HK-2 (cell line): ENCODE measurements around the gene FOXP3.

ENCODE experiments used
- DNase-seq: peaks from one replicate; pipeline ENCODE4 v3.0.0-alpha.2; 2018; ENCODE audit not compliant: unreplicated experiment

The FOXP3 gene

DNA sequence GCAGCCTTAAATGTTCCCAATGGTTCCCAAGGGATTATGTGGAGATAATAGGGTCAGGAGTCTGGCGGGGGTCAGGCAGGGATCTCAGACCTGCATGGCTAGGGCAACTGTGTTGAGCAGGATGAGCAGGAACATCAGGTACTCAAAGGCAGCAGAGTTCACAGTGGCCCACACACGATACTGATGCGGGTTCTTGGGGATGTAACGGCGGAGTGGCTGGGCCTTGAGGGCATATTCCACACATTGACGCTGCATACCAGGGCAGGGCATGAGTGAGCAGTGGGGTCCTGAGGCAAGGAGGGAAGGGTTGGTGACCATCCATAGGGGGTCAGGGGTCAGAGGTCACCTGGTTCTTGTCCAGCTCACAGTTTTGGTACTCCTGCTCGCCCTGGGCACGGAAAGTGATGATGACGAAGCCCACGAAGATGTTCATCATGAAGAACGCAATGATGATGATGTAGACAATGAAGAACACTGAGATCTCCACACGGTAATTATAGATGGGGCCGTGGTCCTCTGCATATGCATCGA lies 49.4 kb downstream of the FOXP3 start:
- no peak for DNase-seq

DNA sequence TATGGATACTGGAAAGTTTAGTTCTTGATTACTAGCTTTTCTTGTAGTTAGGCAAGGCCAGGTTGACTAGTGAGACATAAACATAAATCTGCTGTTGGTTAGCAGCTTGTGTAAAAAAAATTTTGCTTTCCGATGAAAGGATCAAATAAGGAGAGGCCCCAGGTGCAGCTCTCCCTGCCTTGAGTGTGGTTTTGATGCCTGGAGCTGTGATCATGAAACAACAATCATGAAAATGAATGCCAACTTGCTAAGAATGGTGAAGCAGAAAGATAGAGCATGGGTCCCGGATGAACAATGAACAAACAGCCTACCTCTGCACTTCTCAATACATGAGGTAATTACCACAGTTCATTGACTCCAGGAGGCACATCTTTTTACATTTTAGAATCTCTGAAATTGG lies 50.1 kb downstream of the FOXP3 start:
- no peak for DNase-seq

- DNase-seq: no peak
These were observed 51.6 kb downstream of the FOXP3 start for GRCh38 chrX:49212861-49213260.

DNA sequence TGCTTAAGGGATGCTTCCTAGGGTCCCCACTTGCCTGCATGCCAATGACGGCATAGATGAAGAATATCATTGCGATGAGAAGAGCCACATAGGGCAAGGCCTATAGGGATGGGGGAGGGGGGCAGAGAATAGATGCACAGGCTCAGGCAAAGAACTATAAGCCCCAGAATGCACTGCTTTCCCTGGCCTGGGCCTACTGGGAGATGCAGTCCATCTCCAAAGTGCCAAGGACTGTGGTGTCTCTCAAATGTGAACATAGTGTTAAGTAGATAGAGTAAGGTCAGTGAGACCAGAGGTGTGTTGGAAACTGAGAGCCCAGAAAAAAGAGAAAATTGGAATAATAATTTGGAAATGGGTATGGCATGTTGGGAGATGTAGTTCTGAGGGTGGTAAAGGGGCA lies 52.3 kb downstream of the FOXP3 start:
- DNase-seq: no peak

- no peak for DNase-seq
These were observed 53.4 kb downstream of the FOXP3 start for GRCh38 chrX:49211074-49211473.

DNA sequence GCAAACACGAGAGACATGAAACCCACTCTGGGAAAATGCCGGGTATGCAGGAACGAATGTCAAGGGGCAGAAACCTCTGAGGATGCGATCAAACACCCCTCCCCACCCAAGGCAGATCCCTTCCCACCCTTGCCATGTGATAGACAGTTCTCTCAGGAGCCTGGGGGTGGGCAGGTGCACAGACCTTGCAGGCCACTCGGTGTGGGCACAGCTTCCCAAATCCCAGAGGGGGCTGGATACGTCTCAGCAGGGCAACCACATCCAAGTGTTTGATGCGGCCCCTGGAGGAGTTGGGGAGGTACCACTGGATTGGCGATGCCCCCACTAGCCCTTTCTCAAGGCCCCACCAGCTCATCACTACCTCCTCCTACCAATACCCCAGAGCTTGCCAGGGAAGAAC lies 54.1 kb downstream of the FOXP3 start:
- no peak for DNase-seq

DNA sequence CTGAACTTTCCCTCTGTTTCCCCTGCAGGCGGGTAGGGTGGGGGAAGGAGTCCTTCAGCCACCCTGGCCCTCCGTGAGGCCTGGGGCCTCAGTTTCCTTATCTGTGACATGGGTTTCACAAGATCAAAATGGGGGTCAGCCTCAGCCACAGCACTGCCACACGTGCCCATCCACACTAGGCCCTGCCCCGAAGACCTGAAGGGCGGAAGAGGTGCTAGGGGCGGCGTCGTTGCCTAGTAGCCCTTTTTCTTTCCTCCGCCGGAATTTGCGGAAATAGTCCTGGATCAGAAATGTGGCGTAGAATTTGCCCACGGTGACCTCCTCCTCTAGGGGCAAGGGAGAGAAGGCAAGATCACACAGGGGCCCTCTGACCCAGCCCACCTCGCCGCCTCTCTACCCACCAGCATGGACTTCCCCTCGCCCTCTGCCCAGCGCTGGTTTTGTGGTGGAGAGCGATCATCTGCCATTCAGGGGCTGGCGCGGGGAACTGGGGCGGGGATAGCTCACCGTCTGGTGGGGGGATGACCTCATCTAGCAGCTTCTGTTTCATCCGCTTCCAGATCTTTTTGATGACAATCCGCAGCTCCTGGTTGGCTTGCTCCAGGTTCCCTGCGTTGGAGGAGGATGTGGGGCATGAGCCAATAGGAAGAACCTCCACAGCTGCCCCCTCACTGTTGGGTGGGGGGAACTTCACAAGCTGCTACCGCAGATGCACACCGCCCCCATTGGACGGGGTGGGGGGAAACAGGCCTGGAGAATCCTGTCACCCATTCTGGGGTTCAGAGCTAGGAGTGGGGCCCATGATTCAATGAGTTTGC lies 54.9 kb downstream of the FOXP3 start:
- DNase-seq: no peak

DNA sequence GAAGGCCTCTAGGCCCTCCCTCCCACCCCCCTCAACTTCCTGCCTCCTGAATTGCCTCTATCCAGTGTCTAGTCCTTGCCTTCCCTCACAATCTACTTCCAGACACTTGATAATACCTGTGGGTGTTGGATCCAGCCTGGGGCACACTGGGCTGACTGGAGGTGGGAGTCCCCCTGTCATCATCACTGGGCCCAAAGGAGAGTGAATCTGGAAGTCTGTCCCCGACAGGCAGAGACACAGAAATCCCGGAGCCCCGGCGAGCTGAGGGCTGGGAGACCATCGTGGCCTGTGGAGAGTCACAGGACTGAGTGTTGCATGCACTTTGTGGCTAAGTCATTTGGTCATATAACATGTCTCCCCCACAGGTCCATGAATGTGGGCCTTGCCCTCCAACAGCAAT lies 56.1 kb downstream of the FOXP3 start:
- DNase-seq: no peak

- no peak for DNase-seq
These were observed 58.0 kb downstream of the FOXP3 start for GRCh38 chrX:49206543-49206942.

DNA sequence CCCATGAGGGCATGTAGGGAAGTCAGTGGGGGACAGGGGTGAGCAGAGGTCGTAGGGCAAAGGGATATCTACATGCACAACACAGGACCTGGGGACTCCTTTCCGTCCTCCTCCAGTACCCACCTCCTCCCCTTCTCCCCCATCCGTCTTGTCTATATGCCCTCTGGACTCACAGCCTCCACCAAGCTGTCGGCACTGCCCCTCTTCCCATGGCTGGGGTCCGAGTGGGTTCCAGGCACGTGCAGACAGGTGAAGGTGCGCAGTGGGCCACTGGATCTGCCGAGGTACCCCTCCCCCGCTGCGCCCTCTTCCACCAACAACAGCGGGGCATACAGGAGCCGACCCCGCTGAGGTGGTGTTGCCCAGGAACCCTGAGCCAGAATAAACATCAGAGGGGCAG lies 59.1 kb downstream of the FOXP3 start:
- DNase-seq: no peak

- no peak for DNase-seq
These were observed 59.8 kb downstream of the FOXP3 start for GRCh38 chrX:49204709-49205108.

- DNase-seq: no peak
These were observed 60.5 kb downstream of the FOXP3 start for GRCh38 chrX:49204017-49204416.

DNA sequence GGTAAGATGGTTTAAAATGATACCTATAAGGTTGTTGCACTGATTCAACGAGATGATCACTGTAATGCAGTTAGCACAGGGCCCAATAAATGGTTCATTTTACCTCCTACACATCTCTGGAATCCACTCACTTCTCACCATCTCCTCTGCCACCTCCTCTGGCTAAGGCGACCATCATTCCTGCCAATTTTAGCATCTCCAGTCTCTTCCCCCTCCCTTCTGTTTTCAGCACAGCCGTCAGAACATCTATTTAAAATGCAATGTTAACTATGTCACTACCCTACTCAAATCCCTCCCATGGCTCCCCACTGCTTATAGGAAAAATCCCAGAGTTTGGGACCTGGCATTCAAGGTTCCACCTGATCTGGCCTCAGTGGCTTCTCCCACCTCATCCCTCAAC lies 61.0 kb downstream of the FOXP3 start:
- no peak for DNase-seq

DNA sequence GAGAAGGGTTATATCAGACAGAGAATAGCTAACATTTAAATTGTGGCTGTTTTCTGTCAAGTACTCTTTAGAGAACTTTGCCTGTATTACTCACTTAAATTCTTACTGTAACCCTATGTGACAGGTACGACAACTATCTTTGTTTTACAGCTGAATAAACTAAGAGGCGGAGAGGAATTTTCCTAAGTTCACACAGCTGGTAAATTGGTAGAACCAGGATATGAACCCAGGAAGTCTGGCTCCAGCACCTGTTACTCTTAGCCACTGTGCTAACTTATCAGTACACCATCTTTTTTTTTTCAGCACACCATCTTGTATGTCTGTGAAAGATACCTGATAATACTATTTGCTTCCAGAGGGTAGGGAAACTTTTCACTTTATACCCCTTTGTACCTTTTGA lies 62.5 kb downstream of the FOXP3 start:
- DNase-seq: no peak
